GM08714 (cell line): ENCODE data around the gene LMO7.

Experiments used
- H3K4me3 ChIP-seq: fragments of 200-500 bp; sonication (Bioruptor generic); 2 replicates; pipeline ENCODE4 v1.5.1; 2014; ENCODE audit warnings: mild to moderate bottlenecking, low read length, inconsistent platforms
- ZNF274 ChIP-seq: IDR thresholded peaks from 2 replicates; pipeline ENCODE4 v1.6.1; 2012; ENCODE audit warnings: mild to moderate bottlenecking, low read depth, low read length

The LMO7 gene

DNA sequence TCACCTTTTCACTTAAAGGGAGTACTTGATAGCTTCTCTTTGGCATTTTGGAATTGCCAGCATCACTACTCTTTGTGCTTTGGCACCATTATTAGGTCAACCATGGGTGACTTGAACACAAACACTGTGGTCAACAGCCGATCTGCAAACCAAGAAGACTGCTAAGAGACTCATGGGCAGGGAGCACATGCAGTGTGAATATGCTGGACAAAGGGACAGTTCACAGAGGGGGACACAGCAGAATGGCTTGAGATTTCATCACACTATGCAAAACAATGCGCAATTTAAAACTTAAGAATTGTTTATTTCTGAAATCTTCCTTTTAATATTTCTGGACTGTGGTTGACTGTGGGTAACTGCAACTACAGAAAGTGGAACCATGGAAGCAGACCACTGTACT lies 64.4 kb downstream of the LMO7 start:
- no peak for TF ChIP-seq ZNF274
- H3K4me3 ChIP-seq = no peak overlapping the region

DNA sequence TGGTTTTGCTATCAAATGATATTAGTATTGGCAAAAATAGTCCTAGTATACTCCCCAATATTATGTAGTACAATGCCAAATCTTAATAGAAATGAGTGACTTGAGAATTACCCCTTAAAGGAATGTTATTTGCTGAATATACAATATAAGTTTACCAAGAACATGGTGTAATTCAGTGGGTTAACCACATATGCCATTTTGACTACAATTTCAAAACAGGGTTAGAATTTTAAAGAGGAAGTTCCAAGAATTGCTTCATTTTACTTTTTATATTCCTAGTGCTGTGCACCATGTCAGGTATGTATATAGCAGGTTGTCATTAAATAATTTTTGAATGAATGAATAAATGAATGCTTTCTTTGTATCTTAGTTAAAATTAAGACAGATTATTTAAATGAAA lies 66.3 kb downstream of the LMO7 start:
- no peak for TF ChIP-seq ZNF274
- no peak overlapping the region for H3K4me3 ChIP-seq

DNA sequence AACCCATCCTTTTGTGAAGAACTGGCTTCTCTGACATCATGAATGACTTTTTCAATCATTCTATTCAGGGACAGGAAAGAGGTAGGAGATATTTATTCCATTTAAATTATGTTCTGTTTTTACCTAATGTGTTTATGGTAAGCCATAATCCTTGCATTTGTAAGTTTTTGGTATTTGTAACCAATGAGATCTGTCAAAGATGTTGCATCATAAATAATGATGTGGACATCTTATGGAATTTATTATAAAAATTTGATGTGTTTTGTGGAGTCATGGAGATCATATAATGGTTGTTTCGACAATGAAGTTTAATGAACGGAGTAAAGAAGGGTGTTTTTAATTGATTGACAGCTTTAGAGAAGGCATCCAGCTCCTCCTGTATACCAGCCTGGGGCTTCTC lies 67.6 kb downstream of the LMO7 start:
- no peak for TF ChIP-seq ZNF274
- H3K4me3 ChIP-seq = no peak overlapping the region

DNA sequence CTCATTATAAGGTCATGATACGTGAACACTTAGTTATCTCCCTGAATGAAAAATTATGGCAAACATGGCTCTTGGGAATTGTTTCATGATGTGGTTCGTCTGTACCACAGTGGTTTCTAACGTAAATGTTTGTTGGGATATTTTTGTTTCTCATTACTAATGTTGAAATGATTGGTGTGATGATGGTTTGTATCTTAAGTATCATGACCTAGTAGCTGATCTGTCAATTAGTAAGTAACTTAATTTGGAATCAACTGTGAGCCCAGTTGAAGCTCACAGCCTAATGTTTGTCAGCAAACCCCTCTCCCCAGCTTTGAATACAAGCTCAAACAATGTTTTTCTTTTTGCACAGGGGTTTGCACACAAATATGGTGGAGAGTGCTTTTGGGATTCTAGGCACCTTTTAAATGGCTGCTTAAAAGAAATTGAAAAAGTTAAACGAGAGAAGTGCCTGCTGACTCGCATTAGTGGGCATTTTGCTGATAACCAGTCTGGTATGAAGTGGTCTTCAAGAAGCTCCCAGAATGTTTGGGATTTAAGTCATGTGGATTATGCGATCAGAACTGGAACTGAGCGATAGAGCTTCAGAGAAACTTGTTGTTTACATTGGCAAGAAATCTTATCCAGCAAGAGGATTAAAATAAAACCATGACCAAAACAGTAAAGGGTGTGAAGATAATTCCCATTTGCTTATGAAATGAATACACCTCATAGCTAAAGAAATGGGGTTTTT lies 68.2 kb downstream of the LMO7 start:
- TF ChIP-seq ZNF274 = no peak
- H3K4me3 ChIP-seq = no peak overlapping the region

DNA sequence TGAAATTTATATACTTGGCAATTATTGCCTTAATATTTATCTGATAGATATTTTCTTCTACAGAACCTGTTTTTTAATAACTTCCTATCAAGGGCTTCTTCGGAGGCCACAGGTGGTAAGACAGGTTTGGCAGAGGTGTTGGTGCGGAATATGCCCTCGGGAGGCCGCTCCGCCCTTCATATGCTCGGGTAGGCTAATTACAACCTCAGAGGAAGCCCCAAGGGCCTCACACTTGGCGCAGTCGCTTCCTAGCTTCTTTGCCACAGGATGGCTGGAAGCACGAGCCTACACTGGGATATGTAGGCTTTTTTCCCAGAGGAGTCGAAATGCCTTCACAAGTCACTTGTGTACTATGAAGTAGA lies 68.8 kb downstream of the LMO7 start:
- TF ChIP-seq ZNF274 = no peak
- H3K4me3 ChIP-seq = no peak overlapping the region

DNA sequence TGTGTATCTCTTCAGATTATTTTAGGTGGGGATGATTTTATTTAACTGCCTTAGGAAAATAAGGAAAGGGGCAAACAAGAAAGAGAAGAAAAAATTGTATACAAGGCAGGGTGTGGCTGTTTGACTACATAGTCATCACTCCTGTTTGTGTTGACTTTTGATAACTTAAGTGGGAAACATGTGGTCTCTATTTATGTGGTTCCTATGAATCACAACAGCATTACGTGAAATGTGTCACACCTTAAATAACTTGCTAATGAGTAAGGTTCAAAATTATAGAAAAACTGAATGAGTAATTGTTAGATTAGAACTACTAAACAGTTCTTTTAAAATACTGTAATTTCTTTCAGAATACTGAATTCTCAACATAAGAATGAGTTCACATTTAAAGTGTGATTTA lies 69.3 kb downstream of the LMO7 start:
- H3K4me3 ChIP-seq = no peak overlapping the region
- no peak for TF ChIP-seq ZNF274

DNA sequence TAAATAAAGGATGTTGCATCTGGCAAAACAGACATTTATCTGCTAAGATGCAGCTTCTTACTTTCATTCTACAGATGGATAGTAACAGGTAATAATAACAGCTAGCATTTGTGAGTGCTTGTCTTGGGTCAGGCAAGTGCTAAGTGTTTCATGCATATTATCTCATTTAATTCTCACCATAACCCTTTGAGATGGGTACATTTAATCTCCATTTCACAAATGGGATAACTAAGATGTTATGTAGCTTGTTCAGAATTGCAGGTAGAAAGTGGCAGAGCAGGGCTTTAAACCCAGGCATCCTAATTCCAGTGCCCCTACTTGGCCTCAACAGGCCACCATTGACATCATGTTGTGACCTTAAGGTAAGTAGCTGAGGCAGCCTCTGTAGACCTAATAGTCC lies 69.8 kb downstream of the LMO7 start:
- H3K4me3 ChIP-seq = no peak overlapping the region
- no peak for TF ChIP-seq ZNF274

DNA sequence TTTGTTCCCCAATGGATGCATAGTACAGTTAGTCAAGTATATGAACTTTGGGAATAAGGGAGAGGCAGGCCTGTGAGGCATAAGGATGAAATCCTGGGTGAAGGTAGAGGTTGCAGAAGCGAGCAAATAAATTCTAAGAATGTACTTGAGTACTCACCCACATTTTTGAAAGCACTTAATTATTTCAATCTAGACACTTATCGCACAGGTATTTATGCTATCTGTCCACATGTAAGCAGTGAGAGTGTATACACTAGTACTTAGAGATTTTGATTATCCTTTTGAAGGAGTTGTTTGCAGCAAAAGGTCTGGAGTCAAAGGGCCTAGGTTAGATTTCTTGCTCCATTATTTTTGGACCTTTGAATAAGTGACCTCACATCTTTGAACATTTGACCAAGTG lies 77.7 kb downstream of the LMO7 start:
- no peak for TF ChIP-seq ZNF274

DNA sequence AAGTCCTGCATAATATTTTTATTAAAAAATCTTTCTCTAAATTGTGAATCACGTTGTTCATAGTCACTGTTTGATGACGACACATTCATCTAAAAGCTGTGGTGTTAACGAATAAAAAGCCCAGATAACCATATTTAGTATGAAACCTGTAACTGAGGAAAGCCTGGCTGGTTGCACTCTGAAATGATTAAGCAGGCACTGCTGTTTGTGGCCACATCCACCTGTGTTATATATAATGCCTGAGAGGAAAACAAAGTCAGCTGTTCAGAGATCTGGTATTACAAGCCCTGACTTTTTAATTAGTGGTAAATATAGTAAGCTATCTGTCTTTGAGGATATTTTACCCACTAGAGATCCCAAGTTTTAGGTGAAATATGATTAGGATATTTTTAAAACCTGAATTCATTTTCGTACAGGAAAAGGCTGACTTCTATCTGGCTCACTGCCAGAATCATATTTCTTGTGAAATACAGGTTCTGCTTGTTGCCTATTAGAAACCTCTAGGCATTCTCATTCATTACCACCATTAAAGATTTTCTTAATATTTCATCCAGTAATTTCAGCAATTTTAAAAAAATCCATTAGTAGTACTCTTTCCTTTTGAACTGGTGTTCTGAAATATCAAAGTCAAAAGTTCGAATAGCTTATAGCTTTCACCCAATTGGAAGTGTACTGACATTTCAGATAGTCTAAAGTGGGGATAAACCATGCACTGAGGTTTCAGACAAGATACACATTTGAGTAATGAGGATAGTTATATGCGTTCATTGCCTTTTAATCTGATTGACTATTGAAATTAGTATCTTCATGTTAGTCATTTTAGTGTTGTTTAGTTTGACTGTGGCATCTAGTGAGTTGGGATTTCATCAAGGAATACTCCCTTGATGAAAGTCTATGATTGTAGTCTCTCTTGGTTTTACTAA lies 79.7 kb downstream of the LMO7 start:
- H3K4me3 ChIP-seq = no peak overlapping the region

More for the DNA sequence above, 77.7 kb downstream of the LMO7 start:
- H3K4me3 ChIP-seq = no peak overlapping the region

DNA sequence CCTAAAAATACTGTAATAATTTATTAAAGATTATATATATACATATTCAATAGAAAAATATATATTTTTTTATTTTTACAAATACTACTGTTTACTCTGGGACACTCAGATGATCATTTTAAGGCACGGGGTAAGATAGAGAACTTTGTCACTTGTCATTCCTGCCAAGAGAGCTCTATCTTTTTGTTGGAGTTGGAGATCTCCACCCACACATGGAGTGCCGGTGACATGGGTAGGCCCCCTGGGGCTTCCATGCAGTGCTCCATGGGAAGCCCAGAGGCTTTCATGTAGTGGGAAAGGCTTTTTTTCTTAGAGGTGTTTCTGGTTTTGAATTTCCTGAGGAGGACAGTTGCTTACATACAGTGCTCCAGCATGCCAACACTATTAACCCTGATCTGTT lies 81.4 kb downstream of the LMO7 start:
- no peak for TF ChIP-seq ZNF274
- no peak overlapping the region for H3K4me3 ChIP-seq

More for the DNA sequence above, 79.7 kb downstream of the LMO7 start:
- no peak for TF ChIP-seq ZNF274

DNA sequence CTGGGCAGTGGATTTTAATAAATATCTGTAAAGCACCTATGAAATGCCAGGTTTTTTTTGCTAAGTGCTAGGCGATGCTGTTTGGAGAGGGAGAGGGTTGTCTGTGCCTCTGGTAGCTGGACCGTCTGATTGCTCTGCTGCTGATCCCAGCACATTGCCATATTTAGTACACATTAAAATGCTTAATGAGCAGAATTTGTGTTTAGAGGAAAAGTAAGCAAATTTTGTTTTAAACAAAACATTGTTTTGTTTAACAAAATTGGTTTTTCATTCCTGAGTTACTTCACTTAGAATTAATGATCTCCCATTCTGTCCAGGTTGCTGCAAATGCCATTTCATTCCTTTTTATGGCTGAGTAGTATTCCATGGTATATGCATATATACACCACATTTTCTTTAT lies 85.2 kb downstream of the LMO7 start:
- H3K4me3 ChIP-seq = no peak overlapping the region
- TF ChIP-seq ZNF274 = no peak

DNA sequence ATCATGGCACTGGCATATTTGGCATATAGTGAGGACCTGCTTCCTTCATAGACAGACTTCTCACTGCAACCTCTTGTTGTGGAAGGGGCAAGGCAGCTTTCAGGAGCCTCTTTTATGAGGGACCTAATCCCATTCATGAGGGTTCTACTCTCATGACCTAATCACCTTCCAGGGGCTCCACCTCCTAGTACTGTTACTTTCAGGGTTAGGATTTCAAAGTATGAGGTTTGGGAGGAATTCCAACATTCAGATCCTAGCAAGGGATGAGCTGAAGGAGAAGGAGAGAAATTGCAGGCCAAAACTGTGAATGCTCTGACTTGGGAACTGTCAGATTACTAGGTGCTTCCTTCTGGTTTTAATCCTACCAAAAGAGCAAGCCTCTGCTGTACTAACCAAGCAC lies 87.8 kb downstream of the LMO7 start:
- H3K4me3 ChIP-seq = no peak overlapping the region
- TF ChIP-seq ZNF274 = no peak

DNA sequence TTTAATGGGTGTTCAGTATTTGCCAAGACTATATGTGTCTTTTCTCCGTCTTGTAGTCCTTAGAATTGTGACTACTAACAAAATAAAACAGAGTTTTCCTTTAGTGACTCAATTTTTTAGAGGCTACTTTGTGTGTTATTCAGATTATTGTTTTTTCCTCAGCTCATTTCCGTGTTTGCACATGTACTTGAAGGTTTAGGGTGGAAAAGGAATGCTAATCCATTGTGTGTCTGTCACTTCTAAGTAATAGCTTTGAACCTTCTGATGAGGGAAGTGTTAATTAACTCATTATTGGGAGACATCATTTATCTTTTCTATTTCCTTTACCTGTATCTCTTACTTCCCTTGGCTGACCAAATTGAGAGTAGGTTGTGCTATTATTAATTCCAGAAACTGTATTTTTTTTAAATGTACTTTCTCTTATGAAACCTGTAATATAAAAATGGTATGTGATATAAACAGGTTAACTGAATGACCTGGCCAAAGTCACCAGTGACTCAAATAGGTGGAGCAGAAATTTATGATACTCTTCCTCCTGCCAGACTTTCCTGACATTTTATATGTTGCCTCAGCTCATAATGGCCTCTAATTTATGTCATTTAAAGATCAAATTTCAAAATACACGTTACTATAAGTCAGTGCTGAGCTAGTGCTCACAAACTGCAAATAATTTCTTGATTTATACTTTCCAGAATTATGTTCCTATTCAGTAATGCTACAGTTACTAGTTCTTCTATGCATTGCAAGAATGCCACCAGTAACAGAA lies 88.8 kb downstream of the LMO7 start:
- TF ChIP-seq ZNF274 = no peak
- H3K4me3 ChIP-seq = no peak overlapping the region

DNA sequence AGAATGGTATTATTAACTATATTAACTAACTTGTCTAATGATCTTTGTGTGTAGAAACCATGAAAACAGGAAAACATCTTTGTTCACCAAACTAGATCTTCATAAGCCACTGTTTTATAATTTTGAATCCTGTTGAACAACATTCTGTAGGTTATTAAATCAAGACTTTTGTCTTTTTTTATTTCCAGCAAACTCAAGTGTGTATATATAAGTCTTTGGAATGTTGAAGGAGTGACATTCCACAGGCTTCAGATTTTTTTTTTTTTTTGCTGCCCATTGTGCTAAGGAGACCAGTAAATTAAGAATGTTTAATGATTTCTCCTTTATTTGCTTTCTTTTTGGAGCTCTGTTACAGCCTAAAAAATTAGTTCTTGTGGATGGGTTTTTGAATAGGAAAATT lies 89.6 kb downstream of the LMO7 start:
- no peak overlapping the region for H3K4me3 ChIP-seq

More for the DNA sequence above, 89.6 kb downstream of the LMO7 start:
- TF ChIP-seq ZNF274 = no peak
